SIG-M5 (cell line): ENCODE measurements around the gene WDFY1.
"Not testable (repeated sequence)": the region's sequence is repeated elsewhere in the genome, so short reads cannot be mapped to it uniquely, and the experiment has no call there.

Experiments
- DNase-seq: peaks from one replicate; lab custom pipeline; 2025; lab: John Stamatoyannopoulos, UW

The WDFY1 gene

DNA sequence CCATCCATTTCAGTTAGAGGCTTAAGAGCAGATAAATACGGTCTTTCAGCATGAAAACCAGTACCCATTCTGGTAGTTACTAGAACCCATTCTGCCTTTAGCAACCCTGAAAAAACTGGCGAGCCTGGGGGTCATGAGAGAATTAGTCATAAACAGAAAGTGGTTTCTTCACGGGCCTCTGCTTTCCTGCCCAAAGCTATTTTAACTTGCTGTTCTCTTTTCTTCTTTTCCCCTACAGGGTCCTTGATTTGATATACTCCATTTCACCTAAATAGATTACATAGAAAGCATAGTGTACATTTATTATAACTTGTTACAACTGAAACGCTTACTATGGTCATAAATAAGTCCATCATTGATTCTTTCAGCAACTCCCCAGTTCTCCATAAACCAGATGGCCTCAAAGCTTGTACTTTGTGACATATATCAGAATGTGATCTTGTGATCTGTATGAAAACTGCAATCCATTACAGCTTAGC lies 48.3 kb downstream of the WDFY1 start:
- DNase-seq: peak; percentile 33

DNA sequence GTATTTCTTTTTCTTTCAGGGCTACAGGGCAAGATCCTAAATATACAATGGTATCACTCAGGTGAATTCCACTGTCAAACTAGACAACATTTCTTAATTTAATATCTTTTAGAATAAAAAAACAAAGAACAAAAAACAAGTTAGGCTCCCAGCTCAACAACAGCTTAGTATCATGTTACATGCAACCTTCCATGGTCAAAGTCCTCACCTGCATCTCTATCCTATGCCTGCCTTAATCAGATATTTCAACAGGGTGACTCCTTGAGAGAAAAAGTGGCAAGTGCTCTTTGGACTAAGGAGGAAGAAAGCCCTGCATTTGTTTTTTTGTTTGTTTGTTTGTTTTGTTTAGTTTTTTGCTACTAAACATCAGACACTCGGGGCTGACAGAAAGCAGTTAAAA lies 50.2 kb downstream of the WDFY1 start:
- no peak for DNase-seq

DNA sequence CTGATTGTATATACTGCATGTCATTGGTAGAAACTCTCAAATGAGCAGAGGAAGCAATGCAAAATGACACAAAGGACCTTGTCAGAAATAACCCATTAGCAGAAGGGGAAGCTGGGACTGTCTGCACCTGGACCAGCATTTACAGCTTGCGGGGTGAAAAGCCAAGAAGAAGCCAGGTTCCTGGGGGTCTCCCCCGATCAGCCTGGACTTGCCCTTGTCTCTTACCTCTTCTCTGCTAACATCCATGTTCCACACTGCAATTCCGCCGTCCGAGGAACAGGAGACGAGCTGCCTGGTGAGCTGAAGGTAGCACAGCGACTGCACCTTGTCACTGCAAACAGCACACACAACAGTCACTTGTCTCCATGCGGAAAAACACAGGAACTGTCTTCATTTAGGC lies 51.1 kb downstream of the WDFY1 start:
- DNase-seq: no peak

GRCh38 chr2:223890721-223891120 lies 54.4 kb downstream of the WDFY1 start:
- no peak for DNase-seq

GRCh38 chr2:223889229-223889628 lies 55.9 kb downstream of the WDFY1 start:
- no peak for DNase-seq

GRCh38 chr2:223888251-223888650 lies 56.9 kb downstream of the WDFY1 start:
- no peak for DNase-seq

DNA sequence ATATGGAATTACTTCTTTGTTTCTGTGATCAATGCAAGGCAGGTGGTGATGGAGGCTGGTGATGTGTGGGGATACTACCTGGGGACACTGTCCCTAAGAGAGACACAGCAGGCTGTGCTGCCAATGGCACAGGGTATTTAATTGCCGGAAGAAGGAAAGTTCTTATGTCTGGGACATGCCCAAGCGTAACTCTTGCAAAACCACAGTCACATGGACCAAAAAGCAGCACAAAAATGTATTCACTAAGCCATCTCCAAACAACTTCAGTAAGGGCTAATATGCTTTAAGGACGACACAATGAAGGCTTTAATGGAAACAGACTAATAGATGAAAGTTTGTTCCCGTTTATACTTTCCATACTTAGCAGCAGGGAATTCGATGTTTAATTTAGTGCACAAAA lies 58.0 kb downstream of the WDFY1 start:
- peak; percentile 21 for DNase-seq

DNA sequence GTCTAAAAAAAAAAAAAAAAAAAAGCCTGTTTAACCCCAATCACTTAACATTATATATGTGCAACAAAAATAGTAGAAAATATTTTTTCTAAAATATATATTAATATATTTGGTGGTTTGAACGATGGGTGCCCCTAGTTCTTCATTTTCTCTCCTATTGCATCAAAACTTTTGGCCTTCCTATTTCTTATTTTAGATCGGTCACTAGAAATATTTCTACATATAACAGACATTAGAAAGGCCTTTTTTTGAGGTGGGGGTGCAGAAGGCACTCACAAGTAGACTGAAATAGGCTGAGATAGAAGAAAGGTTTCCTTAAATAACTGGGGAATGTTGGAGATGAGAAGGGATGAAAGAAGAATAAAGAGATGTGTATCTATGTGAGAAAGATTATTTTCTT lies 58.4 kb downstream of the WDFY1 start:
- DNase-seq: peak; percentile 15

DNA sequence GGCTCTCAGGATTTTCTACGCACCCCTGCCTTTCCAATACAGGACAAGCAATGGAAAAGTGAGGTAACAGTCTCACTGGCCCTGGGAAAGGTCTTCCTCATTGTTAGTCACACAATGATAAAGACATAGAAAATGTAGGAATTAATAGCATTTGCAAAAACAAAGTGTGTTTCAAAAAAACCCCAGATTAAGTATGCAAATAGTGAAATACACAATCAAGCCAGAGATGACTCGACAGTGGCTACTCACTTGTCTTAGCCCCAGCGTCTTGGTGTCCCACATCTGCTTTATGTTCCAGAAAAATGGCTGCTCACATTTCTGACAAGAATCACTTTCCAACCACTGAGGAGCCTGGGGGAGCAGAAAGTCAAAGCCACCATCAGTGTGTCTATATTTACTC lies 60.7 kb downstream of the WDFY1 start:
- no peak for DNase-seq

GRCh38 chr2:223882715-223883114 lies 62.4 kb downstream of the WDFY1 start:
- no peak for DNase-seq

DNA sequence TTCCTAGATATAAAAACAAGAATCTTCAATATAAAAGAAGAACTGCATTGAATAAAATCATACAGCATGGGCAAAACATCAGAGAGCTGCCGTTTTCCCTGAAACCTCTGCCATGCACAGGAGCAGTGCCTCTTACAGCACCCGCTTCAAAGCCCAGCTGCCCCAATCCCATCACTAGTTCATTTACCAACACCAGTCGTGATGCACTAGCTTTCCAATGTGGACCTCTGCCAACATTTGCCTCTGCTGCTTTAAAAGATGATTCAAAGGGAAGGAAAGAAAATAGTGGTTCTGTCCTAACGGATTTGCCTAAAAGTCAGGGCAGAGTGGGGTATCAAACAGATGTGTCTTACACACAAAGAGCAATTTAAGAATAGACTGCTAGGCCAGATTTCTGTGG lies 64.3 kb downstream of the WDFY1 start:
- DNase-seq: no peak

DNA sequence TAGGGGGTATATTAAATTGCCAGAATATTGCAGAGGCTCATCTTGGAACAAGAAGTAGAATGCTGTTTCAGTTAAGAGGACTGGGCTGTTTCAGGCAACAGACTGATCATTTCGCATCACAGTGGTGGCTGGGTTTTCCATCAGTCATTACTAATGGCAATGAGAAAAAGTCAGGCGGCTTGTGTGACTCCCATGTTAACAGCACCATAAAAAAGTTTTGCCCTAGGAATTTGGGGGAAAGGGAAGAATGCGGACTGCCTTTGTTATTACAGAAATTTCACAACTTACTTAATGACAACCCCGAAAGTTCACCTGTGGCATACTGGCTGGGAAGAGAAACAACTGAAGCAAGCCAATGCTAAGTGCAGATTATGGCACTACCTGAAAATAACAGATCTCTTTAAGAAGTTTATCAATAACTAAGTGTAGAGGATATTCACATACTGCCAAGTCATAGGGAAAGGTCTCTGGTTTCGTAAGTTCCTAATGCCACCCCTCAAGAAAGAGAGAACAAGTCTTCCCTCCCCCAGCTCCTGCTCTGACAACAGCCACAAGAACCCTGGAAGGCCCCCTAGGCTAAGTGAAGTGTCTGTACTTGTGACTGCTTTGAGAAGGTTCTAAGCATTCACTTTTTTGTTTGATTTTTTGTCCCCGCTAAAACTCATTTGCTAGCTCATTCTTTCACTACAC lies 67.3 kb downstream of the WDFY1 start:
- DNase-seq: peak; percentile 35

GRCh38 chr2:223873672-223874071 lies 71.5 kb downstream of the WDFY1 start:
- DNase-seq: no peak

- DNase-seq: not testable (repeated sequence)
Observed at GRCh38 chr2:223872772-223873171, 72.4 kb downstream of the WDFY1 start.

DNA sequence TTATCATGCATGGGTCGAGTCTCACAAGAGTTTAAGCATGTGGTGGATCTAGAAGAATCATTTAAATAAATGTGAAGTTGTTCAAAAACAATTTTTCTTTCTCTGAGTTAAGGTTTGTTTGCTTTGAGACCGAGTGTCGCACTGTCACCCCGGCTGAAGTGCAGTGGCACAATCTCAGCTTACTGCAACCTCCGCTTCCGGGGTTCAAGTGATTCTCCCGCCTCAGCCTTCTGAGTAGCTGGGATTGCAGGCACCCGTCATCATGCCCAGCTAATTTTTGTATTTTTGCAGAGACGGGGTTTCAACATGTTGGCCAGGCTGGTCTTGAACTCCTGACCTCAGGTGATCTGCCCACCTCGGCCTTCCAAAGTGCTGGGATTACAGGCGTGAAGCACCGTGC lies 73.5 kb downstream of the WDFY1 start:
- not testable (repeated sequence) for DNase-seq

DNA sequence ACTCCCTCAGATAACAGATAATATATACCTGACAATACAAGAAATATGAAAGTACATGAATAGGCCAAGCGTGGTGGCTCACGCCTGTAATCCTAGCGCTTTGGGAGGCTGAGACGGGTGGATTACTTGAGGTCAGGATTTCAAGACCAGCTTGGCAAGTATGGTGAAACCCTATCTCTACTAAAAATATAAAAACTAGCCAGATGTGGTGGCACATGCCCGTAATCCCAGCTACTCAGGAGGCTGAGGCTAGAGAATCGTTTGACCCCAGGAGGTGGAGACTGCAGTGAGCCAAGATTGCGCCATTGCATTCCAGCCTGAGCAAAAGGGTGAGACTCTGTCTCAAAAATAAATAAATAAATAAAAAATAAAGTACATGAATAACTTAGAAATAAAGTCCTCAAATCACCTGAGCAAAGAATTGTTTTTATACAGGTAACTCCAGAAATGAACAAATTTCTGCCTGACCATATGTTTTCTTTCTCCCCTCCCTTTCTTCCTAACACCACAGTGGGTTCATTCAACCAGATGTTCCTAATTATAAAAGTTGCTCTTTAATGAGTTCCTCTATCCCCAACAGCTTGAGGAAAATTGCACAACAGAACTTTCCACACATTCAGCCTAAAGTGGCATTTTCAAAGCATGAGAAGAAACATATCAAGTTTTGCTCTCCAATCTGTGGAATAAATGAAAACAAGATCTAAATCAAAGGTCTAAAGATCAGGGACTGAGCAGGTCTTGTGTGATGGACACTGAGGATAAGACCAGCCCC lies 74.1 kb downstream of the WDFY1 start:
- peak; percentile 32 for DNase-seq

GRCh38 chr2:223868005-223868404 lies 77.1 kb downstream of the WDFY1 start:
- DNase-seq: no peak

DNA sequence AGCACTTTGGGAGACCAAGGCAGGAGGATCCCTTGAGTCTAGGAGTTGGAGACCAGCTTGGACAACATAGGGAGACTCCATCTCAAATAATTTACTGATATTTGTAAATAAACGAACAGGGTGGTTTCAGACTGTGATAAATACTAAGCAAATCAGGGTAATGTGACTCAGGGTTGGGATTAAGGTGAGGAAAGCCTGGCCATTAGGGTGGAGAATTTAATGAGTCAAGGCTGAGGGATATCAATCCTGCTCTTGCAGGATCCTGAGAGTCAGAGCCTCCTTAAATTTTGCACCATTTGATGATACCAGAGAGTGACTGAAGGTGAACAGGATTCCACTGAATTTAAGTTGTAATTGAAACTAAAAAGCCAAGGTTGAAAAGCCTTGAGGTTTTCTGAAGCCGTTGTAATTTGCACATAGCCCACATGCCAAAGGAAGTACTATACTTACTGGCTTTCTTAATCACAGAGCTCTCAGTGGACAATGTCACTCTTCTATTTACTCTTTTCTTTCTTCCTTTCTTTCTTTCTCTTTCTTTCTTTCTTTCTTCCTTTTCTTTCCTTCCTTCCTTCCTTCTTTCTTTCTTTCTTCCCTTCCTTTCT lies 79.1 kb downstream of the WDFY1 start:
- DNase-seq: no peak

- no peak for DNase-seq
Observed at GRCh38 chr2:223865124-223865523, 80.0 kb downstream of the WDFY1 start.

GRCh38 chr2:223863491-223863890 lies 81.6 kb downstream of the WDFY1 start:
- no peak for DNase-seq

DNA sequence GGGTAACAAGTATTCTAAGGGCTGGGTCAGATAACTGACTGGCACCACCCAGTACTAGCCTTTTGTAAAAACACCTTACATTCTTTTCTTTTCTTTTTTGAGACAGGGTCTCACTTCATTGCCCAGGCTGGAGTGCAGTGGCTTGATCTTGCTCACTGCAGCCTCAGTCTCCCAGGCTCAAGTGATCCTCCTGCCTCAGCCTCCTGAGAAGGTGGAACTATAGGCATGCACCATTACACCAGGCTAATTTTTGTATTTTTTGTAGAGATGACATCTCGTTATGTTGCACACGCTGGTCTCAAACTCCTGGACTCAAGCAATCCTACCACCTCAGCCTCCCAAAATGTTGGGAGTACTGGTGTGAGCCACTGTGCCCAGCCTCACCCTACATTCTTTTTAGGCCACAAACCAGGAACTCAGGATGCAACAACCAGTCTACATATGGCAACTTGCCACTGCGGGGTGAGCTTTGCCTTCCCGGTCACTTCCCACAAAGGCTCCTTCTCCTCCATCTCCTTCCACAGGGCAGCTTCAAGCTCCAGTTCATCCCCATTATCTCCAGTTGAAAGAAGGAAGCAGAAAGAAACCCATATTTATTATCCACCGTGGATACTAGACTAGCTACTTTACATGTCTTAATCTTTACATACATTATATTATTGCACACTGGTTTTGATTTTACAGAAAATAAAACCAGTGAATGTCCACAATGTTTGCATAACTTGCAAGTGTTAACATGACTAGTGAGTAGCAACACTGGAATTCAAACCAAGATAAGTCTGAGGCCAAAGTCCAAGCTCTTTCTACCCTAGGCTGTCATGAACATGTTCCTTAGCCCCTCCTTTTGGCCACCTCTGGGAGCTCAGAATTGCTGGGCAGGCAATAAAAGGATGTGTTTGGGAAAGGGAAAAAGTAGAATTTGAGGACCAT lies 84.1 kb downstream of the WDFY1 start:
- no peak for DNase-seq

DNA sequence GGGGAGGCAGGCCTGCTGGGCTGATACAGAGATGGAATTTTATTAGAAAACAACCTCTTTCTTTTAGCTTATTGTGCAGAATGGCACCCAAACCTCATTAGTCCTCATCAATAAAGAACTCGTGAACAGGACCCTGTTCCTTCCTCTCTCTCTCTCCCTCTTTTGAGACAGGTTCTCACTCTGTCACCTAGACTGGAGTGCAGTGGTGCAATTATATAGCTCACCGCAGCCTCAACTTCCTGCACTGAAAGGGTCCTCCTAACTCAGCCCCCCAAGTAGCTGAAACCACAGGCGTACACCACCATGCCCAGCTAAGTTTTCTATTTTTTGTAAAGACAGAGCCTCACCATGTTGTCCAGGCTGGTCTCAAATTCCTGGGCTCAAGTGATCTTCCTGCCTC lies 86.1 kb downstream of the WDFY1 start:
- DNase-seq: no peak
